NCI-H2196 treated with DMSO at 0.1 percent for 48 hours (cell line): Measurements from ENCODE around the gene ATP6V0B.

Experiments
- DNase-seq: peaks from one replicate; lab custom pipeline; 2025; ENCODE audit not compliant: unreplicated experiment; lab: John Stamatoyannopoulos, UW

ATP6V0B gene

DNA sequence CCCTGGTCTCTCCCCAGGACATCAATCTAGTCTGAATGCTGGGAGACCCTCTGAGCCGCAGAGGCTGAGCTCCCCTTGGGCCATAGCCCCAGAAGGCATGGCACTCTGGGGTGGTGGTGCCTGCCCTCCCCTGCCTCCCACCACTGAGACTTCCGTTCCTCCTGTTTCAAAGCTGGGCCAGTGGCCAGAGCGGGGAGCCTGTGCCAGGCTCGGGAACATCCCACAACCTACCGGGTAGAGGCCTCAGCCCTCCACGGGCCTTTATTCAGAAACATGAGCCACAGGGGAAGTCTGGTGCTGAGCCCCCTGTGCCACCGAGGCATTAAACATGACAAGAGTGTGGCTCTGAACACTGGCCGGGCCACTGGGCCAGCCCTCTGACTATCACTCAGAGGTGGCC, 24.7 kb downstream of the ATP6V0B start:
- no peak for DNase-seq

- DNase-seq = no peak
Observed at GRCh38 chr1:44000122-44000665, 25.4 kb downstream of the ATP6V0B start.

- DNase-seq = no peak
Observed at GRCh38 chr1:44002165-44002564, 27.4 kb downstream of the ATP6V0B start.

GRCh38 chr1:44002606-44003157, 27.9 kb downstream of the ATP6V0B start:
- no peak for DNase-seq

- DNase-seq = no peak
Observed at GRCh38 chr1:44008259-44008658, 33.5 kb downstream of the ATP6V0B start.

DNA sequence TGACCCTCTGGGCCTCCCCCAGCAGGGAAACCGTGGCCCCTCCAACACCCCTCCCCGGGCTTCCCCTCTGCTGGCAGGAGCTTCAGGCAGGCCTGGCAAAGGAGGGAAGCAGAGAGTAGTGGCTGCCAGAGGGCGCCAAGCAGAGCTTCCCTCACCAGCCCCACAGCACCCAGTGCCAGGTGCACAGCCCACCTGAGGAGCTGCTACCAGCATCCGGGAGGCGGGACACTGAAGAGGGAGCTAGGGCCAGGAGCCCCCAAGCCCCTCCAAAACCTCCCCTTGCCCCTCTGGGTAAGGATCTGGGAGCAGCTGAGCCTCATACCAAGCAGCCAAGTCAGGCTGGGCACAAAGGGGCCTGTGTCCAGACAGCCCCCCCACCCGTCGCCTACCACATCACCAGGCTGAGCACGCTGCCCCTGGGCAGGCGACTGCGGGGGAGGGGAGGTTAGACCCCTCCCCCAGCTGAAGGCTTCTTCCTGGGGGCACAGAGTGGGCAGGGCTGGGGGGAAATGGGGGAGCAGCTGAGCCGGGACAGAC, 36.2 kb downstream of the ATP6V0B start:
- no peak for DNase-seq

- no peak for DNase-seq
Observed at GRCh38 chr1:44012404-44012803, 37.6 kb downstream of the ATP6V0B start.

- DNase-seq = no peak
Observed at GRCh38 chr1:44012941-44013609, 38.3 kb downstream of the ATP6V0B start.

DNA sequence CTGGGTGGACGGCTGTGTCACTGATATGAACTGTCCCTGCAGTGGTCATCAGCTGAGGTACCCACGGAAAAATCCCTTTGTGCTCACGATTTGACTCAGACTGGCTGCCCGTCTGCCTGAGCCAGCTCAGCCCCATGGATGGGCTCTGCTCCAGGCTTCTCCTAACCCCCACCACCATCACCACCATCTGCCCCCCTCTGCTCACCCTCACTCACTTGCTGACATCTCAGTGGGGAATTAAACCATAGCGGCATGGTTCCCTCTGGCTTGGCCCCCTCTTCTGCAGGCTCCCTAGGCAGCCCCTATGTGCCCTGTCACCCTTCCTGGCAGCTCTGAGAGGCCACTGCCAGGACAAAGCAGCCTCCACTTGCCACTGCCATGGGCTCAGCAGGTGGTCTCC, 39.2 kb downstream of the ATP6V0B start:
- DNase-seq = no peak

DNA sequence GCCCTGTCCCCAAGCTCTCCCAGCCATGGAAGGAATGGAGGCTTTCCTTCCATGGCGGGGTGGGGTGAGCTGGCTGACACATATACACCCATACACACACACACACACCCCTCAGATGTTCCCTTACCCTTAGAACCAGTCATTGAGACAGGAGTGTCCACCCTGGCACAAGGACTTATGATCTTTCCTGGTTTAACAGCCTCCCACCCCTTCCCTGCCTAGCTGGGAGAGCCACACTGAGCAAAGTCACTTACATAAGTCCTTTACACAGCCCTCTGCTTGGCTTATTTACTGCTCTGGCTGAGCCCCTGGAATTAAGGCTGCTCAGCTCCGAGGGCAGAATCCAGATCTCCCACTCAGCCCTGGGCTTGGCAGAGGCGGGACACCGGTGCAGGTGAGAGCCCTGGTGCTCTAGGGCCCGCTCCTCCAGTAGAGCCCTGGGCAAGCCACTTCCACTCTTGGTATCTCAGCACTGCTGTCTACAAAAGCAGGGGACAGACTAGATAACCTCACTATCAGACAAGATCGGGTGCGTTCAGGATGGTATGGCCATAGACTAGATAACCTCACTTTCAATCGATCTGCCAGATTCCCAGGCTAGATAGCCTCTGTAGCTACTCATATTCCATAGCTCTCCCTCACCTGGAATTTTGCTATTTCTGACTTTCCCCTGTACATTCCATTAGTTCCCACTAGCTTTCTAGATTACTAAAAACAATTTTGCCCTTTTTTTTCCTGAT, 39.8 kb downstream of the ATP6V0B start:
- no peak for DNase-seq

DNA sequence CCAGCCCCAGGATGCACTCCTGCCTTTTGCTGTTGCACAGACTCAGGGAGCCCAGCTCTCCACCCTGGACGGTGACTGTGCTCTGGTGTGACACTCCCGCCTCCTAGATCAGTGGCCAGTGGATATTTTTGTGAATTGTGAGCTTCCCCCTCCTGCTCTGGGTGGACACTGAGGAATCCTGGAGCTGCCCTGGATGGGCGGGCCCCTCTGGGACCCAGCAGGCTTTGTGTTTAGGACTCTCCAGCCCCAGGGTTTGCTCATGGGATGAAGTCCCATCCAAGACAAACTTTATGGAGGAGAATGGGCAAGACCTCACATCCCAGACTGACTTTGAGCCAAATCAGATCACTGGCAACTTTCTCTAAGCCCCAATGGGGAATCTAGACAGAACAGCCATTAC, 40.4 kb downstream of the ATP6V0B start:
- DNase-seq = no peak

GRCh38 chr1:44016041-44016889, 41.5 kb downstream of the ATP6V0B start:
- DNase-seq = no peak

- DNase-seq = no peak
Observed at GRCh38 chr1:44016890-44017400, 42.2 kb downstream of the ATP6V0B start.

- DNase-seq = no peak
Observed at GRCh38 chr1:44019466-44019948, 44.7 kb downstream of the ATP6V0B start.

- DNase-seq = no peak
Observed at GRCh38 chr1:44020464-44020863, 45.7 kb downstream of the ATP6V0B start.

DNA sequence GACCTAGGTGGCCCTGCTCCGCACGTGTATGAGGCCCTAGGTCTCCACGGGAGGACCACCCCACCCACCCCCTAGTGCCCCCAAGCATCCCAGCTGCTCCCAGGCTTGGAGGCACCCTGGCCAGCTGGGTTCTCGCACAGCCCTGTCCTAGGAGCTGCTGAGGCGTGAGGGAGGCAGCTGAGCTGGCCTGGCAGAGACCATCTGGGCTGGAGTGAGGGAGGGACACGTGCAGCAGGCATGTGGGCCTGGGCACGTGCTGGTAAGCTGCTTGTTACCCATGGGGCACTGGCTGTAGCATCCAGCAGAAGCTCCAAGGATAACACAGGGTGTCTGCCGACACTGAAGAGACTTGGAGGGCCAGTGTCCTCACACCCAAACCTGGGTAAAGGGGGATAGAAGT, 46.4 kb downstream of the ATP6V0B start:
- DNase-seq = no peak

- DNase-seq = no peak
Observed at GRCh38 chr1:44021581-44022321, 47.0 kb downstream of the ATP6V0B start.

GRCh38 chr1:44024031-44024902, 49.5 kb downstream of the ATP6V0B start:
- DNase-seq = no peak
